HG03159 (cell line): ENCODE results near the gene ADAM10.

Experiments used
- ATAC-seq: cut with Tn5 transposase; IDR thresholded peaks from one replicate; pipeline ENCODE4 v1.9.1; 2021; ENCODE audit warnings: mild to moderate bottlenecking, moderate library complexity; ENCODE audit not compliant: unreplicated experiment

ADAM10 gene

DNA sequence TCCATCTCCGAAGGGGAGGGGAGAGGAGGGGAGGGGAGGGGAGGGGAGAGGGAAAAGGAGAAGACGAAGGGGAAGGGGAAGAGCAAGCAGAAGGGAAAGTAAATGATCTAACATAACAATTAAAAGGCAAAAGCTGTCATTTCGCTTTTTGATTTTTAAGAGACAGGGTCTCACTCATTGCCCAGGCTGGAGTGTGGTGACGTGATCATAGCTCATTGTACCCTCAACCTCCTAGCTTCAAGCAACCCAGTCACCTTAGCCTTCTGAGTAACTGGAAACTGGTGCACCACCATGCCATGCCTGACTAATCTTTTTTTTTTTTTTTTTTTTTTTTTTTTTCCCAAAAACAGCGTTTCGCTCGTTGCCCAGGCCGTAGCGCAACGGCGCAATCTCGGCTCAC, 22.6 kb downstream of the ADAM10 start:
- ATAC-seq, result no peak

DNA sequence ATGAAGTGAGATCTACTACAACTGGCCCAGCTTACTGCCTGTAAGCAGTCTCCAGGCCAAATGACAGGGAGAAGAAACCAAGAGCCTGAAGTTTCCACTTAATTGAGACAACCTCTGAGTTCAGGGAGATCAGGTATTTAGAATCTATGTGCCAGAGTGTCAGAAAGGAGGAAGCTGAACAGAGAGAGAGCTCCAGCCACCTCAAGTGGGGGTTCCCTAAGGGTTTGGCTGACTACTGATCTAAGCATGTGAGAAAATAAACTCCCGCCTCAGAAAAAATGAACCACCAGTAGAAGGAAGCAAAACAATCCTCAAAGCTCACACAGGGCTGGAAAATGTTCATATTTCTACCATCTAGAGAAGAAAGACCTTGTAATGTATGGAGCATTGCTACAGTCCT, 25.0 kb downstream of the ADAM10 start:
- peak; percentile 80 for ATAC-seq

DNA sequence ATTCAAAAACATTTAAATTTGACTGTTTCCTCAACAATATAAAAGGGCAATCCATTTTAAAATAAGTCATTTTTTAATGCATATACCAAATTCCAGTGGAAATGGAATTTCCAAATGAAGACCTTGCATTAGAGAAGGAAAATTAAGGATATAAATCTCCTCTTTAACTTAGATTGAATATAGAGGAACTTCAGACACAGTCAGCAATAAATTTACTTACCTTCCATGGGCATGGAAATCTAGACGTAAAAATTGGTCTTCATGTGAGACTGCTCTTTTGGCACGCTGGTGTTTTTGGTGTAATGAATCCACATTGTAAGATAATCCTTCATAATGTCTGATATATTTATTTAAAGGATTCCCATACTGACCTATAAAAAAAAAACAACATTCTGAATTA, 32.1 kb downstream of the ADAM10 start:
- no peak for ATAC-seq

DNA sequence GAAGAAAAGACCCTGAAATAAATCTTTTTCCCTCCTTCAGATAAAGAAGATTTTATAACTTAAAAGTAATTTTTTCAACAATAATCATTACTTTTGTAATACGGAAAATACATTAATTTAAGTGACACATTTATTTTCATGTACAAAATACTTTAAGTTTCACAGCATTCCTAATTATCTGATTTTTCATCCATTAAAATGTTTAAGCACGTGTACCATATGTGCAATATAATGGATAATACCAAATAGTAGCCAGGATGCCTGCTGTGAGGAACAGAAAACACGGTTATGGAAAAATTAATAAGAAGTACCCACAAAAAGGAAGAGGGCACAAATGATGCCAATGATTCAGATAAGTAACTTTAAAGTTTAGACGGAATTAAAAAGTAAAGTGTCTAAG, 33.5 kb downstream of the ADAM10 start:
- no peak for ATAC-seq

DNA sequence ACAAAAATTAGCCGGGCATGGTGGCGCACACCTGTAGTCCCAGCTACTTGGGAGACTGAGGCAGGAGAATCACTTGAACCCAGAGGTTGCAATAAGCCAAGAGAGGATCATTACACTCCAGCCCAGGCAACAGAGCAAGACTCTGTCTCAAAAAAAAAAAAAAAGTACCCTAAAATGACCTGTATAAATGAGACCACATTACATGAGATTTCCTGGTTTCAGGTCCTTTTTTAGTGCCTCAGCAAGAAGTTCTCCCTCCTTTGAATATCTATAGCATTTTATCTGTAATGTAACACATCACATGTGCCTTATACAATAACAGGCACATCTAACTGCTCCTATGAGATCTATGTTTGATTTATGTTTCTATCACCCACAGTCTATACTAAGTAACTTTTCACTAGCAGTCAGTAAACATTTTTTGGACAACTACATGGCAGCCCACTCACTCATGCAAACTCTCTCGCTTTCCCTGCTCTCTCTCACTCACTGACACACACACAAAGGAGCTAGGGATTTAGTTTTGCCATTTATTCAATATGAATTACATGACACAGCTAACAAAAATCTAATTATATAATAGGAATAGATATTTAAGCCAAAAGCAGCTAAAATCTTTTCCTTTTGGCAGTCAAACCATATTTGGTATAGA, 34.1 kb downstream of the ADAM10 start:
- ATAC-seq, result no peak

DNA sequence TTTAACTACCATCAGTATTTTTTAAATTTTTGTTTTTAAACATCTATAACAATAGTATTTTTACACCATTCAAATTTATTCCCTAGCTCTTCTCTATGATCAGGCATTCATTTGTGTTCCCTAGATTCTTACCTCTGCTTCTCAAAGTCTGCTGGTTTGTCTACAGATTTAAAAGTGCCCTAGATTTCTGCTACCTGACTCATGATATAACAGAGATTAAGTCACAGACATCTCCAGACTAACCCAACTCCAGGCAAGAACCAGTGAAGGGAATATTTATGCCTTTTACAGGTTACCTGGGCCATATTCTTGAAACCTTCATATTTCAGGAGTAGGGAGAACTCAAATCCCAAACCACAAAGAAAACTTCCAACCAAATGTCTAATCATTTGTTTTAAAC, 38.8 kb downstream of the ADAM10 start:
- no peak for ATAC-seq

DNA sequence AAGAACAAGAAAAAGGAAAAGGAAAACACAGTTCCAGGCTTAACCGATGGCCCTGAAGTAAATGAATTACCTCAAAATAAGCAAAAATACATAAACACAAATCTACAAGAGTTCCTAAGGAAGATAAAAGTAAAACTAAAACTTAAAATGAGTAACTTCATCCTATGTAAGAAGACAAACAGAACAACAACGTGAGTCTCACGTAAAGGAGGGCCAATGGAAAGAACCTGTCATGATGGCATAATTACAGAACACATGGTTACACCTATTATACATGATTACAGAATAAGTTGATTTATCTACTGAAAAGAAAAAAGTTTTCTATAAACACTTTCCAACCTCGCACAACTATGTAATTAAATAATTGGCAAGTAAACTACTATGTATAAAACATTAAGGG, 42.1 kb downstream of the ADAM10 start:
- no peak for ATAC-seq

DNA sequence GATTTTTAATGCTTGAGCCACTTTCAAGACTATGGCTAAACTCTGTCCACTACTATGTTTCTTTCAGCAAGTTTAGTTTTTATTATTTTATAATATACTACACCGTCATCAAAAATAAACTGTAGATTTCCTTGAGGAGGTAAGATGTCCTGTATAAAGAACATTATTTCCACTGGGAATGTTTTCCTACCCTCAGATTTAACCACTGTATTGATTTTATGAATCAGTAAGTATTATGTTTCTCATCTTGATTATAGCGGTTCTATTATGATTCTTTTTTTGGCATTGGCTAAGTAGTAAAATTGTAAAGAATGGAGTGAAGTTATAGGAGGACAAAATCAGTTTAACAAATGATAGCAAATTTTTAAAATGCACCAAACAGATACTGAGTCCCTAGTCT, 44.4 kb downstream of the ADAM10 start:
- ATAC-seq, result no peak

DNA sequence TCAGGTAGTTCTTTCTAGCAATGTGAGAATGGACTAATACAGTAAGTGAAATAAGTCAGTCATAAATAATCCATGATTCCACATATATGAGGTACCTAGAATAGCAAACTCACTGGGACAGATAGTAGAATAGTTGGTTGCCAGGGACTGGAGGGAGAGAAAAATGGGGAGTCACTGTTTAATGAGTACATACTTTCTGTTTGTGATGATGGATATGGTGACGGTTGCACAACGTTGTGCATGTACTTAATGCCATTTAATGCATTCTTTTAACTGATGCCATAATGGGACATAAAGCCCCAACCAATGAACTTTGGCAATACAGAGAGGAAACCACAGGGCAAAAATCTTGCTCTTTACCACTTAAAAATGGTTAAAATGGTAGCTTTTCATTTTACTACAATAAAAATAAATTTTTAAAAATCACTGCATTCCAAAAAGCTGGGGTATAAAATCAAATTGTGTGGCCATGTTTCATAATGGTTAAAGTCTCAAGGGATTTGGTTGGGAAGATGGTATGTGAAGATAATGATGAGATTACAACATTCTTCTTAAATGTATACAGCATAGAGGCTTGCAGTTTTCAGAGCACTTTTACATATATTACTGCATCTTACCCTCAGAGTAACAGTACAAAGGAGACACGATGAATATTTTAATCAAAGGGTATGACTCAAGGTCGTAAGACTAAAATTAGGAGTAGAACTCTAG, 45.2 kb downstream of the ADAM10 start:
- ATAC-seq, result no peak

DNA sequence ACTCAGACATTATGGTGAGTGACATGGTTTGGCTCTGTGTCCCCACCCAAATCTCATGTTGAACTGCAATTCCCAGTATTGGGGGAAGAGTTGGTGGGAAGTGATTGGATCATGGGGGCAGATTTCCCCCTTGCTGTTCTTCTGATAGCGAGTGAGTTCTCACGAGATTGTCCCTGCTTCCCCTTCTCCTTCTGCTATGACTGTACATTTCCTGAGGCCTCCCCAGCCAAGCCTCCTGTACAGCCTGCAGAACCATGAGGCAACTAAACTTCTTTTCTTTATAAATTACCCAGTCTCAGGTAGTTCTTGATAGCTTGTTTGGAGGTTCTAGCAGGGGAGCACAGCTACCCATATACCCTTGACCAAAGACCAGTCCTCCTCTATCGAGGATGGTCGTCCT, 45.9 kb downstream of the ADAM10 start:
- no peak for ATAC-seq

DNA sequence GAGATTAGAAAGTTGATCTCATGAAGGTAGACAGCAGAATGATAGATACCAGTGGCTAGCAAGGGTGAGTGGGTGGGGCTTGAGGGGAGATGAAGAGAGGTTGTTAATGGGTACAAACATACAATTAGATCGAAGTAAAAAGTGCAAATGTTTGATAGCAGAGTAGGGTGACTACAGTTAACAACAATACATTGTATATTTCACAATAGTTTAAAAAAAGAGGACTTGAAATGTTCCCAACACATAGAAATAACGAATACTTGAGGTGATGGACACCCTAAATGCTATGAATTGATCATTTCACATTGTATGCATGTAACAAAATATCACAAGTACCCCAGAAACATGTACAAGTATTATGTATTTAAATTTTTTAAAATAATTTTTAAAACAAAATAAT, 47.3 kb downstream of the ADAM10 start:
- ATAC-seq, result no peak

DNA sequence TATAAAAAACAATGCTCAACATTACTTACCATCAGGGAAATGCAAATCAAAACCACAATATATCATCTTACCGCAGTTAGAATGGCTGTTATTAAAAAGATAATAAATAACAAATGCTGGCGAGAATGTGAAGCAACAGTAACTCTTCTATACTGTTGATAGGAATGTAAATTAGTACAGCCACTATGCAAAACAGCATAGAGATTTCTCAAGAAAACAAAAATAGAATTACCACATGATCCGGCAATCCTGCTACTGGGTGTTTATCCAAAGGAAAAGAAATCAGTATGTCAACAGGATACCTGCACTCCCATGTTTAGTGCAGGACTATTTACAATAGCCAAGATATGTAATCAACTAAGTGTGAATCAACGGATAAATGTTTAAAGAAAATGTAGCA, 48.1 kb downstream of the ADAM10 start:
- no peak for ATAC-seq

DNA sequence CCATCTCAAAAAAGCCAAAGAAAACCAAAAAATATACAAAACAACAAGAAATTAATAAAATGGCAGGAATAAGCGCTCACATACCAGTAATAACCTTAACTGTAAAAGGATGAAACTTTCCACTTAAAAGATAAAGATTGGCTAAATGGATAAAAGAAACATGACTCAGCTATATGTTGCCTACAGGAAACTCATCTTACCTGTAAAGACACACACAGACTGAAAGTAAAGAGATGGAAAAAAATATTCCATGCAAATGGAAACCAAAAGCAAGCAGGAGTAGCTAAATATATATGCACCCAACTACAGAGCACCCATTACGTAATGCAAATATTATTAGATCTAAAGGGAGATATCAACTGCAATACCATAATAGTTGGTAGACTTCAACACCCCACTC, 49.7 kb downstream of the ADAM10 start:
- ATAC-seq, result no peak

DNA sequence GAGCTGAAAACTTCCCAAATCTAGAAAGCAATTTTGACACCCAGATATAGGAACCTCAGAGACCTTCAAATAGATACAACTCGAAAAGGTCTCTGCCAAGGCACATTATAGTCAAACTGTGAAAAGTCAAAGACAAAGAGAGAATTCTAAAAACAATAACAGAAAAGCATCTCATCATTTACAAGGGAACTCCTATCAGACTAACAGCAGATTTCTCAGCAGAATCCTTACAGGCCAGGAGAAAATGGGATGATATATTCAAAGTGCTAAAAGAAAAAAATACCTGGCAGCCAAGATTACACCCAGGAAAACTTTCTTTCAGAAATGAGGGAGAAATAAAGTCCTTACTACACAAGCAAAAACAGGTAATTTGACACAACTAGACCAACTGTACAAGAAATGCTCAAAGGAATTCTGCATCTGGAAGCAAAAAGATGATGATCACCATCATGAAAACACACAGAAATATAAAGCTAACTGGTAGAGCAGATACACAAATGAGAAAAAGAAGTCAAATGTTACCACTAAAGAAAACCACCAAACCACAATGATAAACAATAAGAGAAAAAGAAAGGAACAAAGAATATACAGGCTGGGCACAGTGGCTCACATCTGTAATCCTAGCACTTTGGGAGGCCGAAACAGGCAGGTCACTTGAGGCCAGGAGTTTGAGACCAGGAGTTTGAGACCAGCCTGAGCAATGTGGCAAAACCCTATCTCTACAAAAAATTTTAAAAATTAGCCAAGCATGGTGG, 50.4 kb downstream of the ADAM10 start:
- ATAC-seq, result no peak

DNA sequence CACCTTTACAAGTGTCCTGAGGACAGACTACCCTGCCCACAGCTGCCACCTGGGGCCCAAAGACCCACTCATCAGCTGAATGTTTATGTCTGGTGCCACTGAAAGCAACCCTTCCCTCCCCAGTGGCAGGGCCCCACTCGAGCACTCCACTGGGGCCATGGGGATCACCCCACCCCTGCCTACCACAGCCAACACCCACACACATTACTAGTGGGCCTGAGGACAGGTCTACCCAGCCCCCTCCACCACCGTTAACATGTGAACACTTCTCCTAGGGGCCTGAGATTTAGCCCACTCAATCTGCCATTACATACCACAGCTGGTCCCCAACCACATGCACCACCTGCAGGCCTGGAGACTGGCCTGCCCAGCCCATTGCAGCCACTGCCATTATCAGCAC, 52.3 kb downstream of the ADAM10 start:
- ATAC-seq, result no peak

DNA sequence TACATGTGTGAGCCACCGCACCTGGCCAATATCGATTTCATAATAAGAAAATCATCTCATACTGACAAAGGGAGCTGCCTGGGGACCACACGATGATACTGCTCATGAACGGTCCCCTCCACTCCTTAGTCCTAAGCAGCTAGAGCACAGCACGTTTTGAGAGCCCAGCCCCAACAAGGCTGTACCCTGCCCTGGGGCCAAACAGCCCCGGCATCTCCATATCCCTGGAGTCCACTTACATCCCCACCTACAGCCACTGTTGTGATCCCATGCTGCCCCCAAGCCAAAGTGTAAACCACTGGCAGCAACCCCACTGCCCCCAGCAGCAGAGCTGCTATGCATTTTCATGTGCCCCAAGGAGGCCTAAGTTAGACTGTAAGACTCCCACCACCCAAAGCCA, 52.8 kb downstream of the ADAM10 start:
- ATAC-seq, result no peak

DNA sequence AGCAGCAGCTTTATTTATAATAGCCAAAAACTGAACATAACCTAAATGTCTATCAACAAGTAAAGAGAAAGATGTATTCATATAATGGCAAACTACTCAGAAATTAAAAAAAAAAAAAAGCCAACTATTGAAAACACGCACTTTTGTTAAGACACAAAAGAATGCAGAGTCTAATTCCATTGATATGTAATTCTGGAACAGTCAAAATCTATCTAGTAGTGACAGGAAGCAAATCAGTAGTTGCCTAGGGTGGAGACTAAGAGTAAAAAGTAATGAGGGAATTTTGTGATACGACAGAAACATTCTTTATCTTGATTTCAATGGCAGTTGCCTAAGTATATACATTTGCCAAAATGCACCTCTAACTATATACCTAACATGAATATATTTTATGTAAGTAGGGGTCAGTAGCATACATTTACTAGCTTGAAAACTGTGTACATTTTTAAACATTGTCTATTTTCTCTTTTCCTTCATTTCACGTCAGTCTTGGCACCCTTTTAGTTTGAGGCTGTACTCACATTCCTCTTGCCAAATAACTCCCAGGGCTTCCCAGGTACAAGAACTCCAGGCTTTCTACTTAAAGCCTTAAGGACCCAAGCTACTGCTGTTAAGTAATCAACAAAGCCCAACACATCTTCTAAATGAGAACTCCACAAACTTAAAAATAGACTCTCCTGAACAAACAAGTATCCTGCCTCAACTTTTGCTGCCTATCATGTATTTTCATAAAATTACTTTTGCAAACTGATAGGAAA, 54.7 kb downstream of the ADAM10 start:
- no peak for ATAC-seq

DNA sequence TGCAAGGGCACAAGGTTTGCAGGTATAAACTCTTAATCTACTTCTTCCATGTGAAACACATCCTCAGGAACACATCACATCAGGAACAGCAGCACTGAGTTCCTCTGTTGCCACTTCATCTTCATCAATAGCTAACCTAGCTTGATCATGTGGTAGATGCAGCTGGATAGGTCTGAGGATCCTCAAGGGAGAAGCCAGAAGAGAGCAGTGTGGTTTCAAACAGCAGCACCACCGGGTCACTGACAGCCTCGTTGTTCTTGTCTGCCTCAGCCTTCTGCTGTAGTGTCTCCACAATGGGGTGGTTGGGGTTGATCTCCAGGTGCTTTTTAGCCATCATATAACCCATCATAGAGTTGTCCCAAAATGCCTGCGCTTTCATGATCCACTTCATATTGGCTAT, 58.8 kb downstream of the ADAM10 start:
- ATAC-seq, result no peak

DNA sequence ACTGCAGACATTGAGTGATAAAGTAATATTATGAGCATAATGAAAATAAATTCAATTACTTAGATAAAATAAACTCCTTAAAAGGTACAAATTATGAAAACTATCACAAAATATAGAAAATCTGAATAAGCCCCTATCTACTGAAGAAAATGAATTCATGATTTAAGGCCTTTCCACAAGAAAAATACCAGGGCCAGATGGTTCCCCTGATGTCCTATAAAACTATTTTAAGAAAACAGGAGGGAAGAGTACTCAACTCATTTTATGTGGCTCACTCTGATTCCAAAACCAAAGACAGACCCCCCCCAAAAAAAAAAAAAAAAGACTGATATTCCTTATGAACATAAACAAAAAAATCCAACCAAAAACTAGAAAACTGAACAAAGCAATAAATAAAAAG, 59.9 kb downstream of the ADAM10 start:
- ATAC-seq, result no peak

DNA sequence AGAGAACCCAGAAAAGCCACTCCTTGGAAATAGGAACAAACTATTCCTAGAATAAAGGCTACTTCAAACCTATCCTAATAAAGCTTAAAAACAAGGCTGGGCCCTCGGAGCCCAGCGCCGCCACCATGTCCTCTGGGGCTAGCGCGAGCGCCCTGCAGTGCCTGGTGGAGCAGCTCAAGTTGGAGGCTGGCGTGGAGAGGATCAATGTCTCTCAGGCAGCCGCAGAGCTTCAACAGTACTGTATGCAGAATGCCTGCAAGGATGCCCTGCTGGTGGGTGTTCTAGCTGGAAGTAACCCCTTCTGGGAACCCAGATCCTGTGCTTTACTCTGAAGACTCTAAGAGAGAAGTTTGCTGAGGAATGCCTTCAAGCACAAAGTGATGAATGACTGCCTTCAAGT, 63.2 kb downstream of the ADAM10 start:
- no peak for ATAC-seq

DNA sequence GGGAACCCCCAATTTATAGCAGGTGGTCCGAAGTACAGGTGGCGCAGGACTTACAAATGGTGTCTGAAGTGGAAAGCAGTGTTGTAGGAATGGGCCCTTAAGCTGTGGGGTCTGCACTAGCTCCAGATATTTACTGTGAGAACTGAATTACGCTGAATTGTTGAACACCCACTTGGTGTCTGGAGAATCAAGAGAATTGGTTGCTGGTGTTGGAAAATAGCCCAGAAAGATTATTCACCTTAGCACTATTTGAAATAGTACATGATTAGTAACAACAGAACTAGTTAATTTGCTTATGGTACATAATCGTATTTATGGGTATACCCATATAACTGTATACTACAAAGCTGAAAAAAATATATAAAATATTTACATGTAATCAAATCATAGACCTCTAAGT, 64.8 kb downstream of the ADAM10 start:
- no peak for ATAC-seq
